ENCODE results near the gene ERG.

DNA sequence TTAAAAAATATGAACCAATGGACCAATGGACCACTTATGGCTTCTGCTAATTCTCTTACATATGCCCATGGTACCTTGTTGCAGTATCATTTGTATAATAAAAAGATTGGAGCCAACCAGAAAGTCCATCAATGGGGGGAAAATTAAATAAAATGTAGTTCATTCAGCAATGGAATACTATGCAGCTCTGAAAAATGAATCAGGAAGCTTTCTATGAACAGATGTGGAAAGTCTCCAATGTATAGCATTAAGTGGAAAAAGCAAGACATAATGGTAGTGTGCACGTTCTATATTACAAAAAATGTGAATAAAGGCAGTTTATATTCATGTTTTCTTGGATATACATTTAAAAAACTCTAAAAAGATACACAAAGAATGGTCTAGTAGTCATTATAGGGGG is 140.2 kb downstream of the ERG start:
- no peak for TF ChIP-seq CTCF (IDR thresholded peaks at IDR 0.05; ENCODE audit: low read depth, low read length, missing input control)
- TF ChIP-seq GABPA (IDR thresholded peaks at IDR 0.05 in 1 of 2, conservative IDR thresholded peaks at IDR 0.05 in 1 of 2) = no peak
- TF ChIP-seq EGR1 (IDR thresholded peaks at IDR 0.05; ENCODE audit: low read depth in 2 of 2) = no peak
- no peak for TF ChIP-seq SP1 (IDR thresholded peaks at IDR 0.05)
- no peak for TF ChIP-seq MAX (IDR thresholded peaks at IDR 0.05)
- no peak for TF ChIP-seq NR2F2 (IDR thresholded peaks at IDR 0.05)
- no peak for TF ChIP-seq YY1 (IDR thresholded peaks at IDR 0.05)
